Stimulated activated effector memory CD8-positive, alpha-beta T cell treated with anti-CD3 and anti-CD28 coated beads, Interleukin-12 subunit alpha, Interleukin-12 subunit beta, amount 100 ng/mL, for 72 hours (primary cell): ENCODE data around the gene ALG1.
"Not testable (repeated sequence)": the region's sequence is repeated elsewhere in the genome, so short reads cannot be mapped to it uniquely, and the experiment has no call there.

Experiments
- ATAC-seq: fragments of 150-1000 bp; cut with Tn5 transposase; 2 replicates; pipeline ENCODE4 v1.10.0; 2021
- DNase-seq, 2 donors: peaks; one replicate each; pipeline ENCODE4 v3.0.0; 2021 to 2022; ENCODE audit warnings: low spot score in 2 of 2
- H3K27ac Mint-ChIP-seq: one replicate; pipeline ENCODE4 v1.8.0; 2022; ENCODE audit warnings: mild to moderate bottlenecking, mixed read lengths
- H3K36me3 Mint-ChIP-seq: one replicate; pipeline ENCODE4 v1.8.0; 2022; ENCODE audit warnings: mild to moderate bottlenecking, mixed read lengths
- H3K4me1 Mint-ChIP-seq: one replicate; pipeline ENCODE4 v1.8.0; 2022; ENCODE audit warnings: mixed read lengths
- H3K4me3 Mint-ChIP-seq: one replicate; pipeline ENCODE4 v1.8.0; 2022; ENCODE audit warnings: mild to moderate bottlenecking, mixed read lengths
- H3K9me3 Mint-ChIP-seq: one replicate; pipeline ENCODE4 v1.8.0; 2022; ENCODE audit warnings: mixed read lengths

ALG1 gene

GRCh38 chr16:5080461-5080860 lies 8.8 kb downstream of the ALG1 start:
- peaks cover 82% of the 10 kb centered on the region for H3K36me3 Mint-ChIP-seq
- not testable (repeated sequence) for H3K4me3 Mint-ChIP-seq, DNase-seq, H3K9me3 Mint-ChIP-seq, H3K27ac Mint-ChIP-seq, ATAC-seq, H3K4me1 Mint-ChIP-seq

DNA sequence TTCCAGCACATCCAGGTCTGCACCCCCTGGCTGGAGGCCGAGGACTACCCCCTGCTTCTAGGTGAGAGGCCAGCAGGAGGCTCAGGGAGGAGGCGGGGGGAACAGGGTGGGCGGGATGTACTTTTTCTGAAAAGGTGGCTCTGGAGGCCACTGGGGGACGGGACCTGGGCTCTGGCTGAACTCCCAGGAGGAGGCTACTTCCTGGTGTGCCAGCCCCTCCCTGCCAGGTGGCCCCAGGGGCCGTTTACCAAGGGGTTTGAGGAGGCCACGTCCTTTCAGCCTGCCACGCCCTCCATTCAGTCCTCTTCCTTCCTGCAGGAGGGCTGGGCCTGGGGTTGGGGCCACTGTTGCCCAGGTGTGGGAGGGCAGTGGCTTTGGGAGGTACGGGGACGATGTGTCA lies 9.4 kb downstream of the ALG1 start:
- H3K36me3 Mint-ChIP-seq = peaks cover 80% of the 10 kb centered on the region
- not testable (repeated sequence) for H3K4me1 Mint-ChIP-seq, ATAC-seq, H3K9me3 Mint-ChIP-seq, H3K4me3 Mint-ChIP-seq, H3K27ac Mint-ChIP-seq, DNase-seq

DNA sequence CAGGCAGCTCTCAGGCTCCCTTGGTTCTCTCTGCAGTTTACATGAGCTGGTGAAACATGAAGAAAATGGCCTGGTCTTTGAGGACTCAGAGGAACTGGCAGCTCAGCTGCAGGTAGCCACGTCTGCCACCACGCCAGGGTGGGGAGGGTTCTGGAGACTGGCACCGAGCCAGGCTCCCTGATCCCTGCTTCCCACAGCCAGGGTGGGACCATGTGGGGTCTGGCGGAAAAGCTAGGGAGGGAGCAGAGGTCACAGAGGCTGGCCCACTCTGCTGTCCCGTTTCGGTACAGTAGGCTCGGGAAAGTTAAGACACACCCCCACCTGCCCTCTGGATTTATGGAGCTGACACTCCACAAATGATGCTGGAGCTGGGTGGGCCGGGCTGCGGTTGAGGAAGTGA lies 12.0 kb downstream of the ALG1 start:
- ATAC-seq, DNase-seq, H3K4me3 Mint-ChIP-seq, H3K4me1 Mint-ChIP-seq, H3K9me3 Mint-ChIP-seq: not testable (repeated sequence)
- Mint-ChIP-seq H3K36me3 (peaks cover 81% of the 10 kb centered on the region), H3K27ac (peak overlapping the region; percentile 29)

- not testable (repeated sequence) for H3K4me3 Mint-ChIP-seq, DNase-seq, ATAC-seq, H3K9me3 Mint-ChIP-seq, H3K4me1 Mint-ChIP-seq
- Mint-ChIP-seq H3K36me3 (peaks cover 79% of the 10 kb centered on the region), H3K27ac (peak overlapping the region; percentile 29)
Measured at GRCh38 chr16:5084099-5084731, 12.6 kb downstream of the ALG1 start.

DNA sequence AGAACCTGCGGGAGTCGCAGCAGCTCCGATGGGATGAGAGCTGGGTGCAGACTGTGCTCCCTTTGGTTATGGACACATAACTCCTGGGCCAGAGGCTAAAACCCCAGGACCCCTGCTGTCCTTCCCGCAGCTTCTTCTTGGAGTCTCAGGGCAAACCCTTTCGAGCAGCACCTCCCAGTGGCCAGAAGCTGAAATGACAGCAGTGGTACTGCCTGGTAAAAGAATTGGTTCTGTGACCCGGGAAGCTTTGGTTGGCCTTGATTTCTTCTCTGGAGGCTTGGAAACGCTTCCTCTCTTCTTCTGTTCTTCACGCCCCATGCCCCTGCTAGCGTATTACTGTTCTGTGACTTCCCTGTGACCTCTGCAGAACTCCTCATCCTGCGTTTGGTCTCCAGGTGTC lies 13.2 kb downstream of the ALG1 start:
- not testable (repeated sequence) for ATAC-seq, H3K9me3 Mint-ChIP-seq, H3K27ac Mint-ChIP-seq, H3K4me3 Mint-ChIP-seq, H3K4me1 Mint-ChIP-seq
- peaks cover 73% of the 10 kb centered on the region for H3K36me3 Mint-ChIP-seq
- DNase-seq = peak; percentile 21 to 79

DNA sequence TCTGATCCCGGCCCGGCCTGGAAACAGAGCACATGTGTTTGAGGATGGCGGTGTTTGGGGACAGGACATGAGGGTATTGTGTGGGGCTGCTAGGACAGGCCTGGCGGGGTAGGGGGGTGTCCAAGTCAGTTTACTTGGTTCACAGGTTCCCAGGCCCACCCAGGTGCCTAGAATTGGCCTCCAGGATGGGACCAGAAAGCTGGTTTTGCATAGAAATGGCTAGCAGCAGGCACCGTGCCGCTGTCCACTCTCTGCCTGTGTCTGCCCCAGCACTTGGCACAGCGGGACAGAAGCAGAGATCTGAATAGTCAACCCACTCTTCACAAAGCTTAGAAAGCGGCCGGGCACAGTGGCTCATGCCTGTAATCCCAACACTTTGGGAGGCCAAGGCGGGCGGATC lies 14.1 kb downstream of the ALG1 start:
- DNase-seq, ATAC-seq: not testable (repeated sequence)
- peaks cover 69% of the 10 kb centered on the region for H3K36me3 Mint-ChIP-seq

DNA sequence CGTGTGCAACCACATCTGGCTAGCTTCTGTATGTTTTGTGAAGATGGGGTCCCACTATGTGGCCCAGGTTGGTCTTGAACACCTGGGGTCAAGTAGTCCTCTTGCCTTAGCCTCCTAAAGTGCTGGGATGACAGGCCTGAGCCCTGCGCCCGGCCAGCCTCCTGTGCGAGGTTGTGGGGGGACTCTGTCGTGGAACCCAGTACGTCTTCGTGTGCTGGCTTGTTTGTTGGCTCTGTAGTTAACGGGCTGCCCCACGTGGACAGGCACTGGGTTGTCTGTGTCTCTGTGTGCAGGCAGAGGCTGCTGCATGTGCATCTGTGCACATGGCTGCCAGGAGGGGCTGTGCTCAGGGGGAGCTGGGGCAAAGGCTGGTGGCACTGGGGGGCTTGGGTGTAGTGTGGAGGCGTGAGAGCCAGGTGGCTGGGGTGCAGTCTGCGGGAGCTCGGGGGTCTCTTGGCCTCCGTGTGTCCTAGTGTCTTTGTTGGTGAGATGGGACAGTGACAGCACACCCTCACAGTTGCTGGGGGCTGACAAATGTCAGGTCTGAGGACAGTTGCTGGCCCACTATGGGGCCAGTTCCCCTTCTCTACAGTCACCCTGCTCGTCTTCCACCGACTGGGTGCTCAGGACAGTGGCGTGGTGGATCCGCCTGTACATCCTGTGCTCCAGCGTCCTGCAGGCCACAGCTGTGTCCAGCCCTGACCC lies 16.6 kb downstream of the ALG1 start:
- ATAC-seq, DNase-seq, H3K9me3 Mint-ChIP-seq, H3K27ac Mint-ChIP-seq, H3K4me3 Mint-ChIP-seq: not testable (repeated sequence)
- Mint-ChIP-seq H3K36me3 (peaks cover 64% of the 10 kb centered on the region), H3K4me1 (peaks cover 13% of the 10 kb centered on the region)

More for the DNA sequence above, 14.1 kb downstream of the ALG1 start:
- not testable (repeated sequence) for H3K9me3 Mint-ChIP-seq, H3K27ac Mint-ChIP-seq, H3K4me3 Mint-ChIP-seq, H3K4me1 Mint-ChIP-seq

- Mint-ChIP-seq H3K36me3 (peaks cover 64% of the 10 kb centered on the region), H3K4me1 (peaks cover 17% of the 10 kb centered on the region)
- ATAC-seq, H3K4me3 Mint-ChIP-seq, H3K9me3 Mint-ChIP-seq, DNase-seq, H3K27ac Mint-ChIP-seq: not testable (repeated sequence)
Measured at GRCh38 chr16:5088936-5089335, 17.3 kb downstream of the ALG1 start.

DNA sequence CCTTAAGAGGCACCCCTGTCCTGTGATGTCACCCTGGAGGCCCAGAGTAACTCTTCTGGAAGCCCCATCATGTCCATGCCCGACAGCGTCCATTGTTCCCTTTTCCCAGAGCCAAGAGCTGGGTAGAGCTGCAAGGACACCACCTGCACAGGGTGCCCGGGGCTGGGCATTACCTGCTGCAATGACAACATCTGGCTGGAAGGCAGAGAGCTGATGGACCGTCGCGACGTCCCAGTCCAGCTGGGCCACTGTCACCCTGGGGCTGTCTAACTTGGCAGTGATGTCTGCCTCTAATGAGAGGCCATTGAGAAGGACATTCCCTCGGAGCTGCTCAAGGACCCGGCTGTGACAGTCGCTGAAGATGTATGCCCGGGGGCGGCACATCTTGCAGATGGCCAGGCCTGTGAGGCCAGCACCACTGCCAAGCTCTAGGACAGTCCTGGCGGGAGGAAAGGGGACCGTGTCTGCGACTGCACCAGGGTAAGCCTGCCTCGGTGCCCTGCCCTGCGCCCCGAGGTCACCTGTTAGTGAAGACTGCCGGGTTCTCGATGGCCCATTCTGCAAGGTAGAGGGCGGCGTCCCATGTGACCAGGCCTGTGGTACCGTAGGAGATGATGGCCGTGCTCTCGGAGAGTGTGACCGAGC lies 18.4 kb downstream of the ALG1 start:
- not testable (repeated sequence) for ATAC-seq, H3K27ac Mint-ChIP-seq, H3K9me3 Mint-ChIP-seq, DNase-seq, H3K4me3 Mint-ChIP-seq
- Mint-ChIP-seq H3K36me3 (peaks cover 55% of the 10 kb centered on the region), H3K4me1 (peaks cover 13% of the 10 kb centered on the region)

GRCh38 chr16:5090592-5090991 lies 18.9 kb downstream of the ALG1 start:
- H3K4me3 Mint-ChIP-seq, H3K27ac Mint-ChIP-seq, DNase-seq, H3K9me3 Mint-ChIP-seq, ATAC-seq: not testable (repeated sequence)
- H3K4me1 Mint-ChIP-seq = peaks cover 13% of the 10 kb centered on the region
- H3K36me3 Mint-ChIP-seq = peaks cover 50% of the 10 kb centered on the region

DNA sequence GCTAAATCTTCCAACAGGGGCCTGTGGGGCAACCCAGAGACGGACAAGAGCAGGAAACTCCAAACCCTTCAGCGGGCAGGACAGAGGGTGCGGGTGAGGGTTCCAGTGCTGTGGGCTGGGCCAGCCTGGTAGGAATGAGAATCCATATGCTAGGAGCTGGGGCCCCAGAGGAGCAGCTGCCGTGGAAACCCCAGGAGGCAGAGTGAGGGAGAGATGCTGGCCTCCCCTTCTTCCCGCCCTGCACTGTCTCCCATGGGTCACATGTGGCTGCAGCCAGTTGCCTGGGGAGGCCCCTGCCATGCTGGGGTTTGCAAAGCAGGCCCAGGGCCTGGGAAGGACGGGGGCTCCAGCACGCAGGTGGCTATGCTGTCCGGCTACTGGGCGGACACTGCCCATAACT lies 21.4 kb downstream of the ALG1 start:
- H3K9me3 Mint-ChIP-seq, H3K4me3 Mint-ChIP-seq, DNase-seq, ATAC-seq, H3K27ac Mint-ChIP-seq: not testable (repeated sequence)
- peaks cover 27% of the 10 kb centered on the region for H3K4me1 Mint-ChIP-seq
- H3K36me3 Mint-ChIP-seq = peaks cover 28% of the 10 kb centered on the region

- not testable (repeated sequence) for ATAC-seq
Measured at GRCh38 chr16:5093746-5094145, 22.1 kb downstream of the ALG1 start.

DNA sequence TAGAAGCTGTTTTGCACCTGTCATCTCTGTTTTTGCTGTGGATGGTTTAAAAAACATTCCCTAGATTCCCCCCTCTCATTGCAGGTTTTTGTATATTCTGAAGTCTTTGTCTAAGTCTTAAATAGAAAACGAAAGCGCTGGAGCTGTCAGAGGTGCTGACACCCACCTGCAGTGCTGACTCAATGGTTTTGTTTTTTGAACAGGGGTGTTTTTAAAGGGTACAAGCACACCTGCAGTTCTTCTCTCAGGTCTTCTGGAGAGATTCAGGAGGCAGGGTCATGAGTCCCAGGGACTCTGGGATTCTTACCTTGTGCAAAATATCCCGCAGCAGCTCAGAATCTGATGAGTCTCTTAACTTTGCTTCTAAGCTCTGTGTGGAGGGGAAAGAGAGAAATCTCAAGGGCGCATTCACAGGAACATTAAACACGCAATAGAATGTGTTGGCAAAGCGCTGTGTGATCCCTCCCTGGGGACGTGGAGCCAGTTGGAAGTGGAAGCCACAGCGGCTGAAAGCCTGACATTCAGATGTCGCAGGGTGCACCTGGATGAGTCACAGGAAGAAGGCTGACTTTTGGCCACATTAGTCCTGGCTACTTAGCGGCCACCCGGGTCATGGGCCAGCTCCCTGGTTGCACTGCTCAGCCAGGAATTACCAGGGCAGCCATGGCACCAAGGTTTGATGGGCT lies 23.6 kb downstream of the ALG1 start:
- not testable (repeated sequence) for ATAC-seq, H3K27ac Mint-ChIP-seq, H3K4me3 Mint-ChIP-seq, H3K9me3 Mint-ChIP-seq, DNase-seq
- H3K4me1 Mint-ChIP-seq = peaks cover 27% of the 10 kb centered on the region
- H3K36me3 Mint-ChIP-seq = peaks cover 25% of the 10 kb centered on the region

More at GRCh38 chr16:5093746-5094145, 22.1 kb downstream of the ALG1 start:
- not testable (repeated sequence) for H3K9me3 Mint-ChIP-seq, DNase-seq, H3K27ac Mint-ChIP-seq, H3K4me3 Mint-ChIP-seq
- Mint-ChIP-seq H3K4me1 (peaks cover 27% of the 10 kb centered on the region), H3K36me3 (peaks cover 25% of the 10 kb centered on the region)

DNA sequence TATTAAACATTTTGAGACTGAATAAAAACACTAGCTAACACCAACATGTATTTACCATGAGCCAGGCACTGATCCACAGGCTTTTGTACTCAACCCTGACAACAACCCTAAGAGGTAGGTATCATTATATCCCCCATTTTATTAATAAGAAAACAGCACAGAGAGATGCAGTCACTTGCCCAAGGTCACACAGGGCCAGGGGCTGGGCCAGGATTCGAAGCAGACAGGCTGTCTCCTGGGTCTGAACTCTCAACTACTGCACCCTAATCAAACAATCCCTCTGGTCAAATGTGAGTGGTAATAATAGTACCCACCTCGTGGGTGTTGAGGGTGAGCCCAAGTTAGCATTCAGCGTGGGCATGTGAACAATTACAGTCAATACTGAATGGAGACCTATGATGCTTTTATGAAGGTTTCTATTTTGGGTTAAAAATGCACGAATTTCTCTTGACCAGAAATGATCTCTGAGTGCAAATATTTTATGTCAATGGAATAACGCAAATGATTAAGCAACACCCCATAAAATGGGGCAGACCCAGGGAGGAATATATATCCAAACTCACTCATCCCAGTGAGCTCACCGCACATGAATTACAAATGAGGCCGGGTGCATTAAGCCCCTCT lies 24.9 kb downstream of the ALG1 start:
- peaks cover 16% of the 10 kb centered on the region for H3K36me3 Mint-ChIP-seq
- H3K27ac Mint-ChIP-seq = peak overlapping the region; percentile 83
- ATAC-seq, DNase-seq, H3K9me3 Mint-ChIP-seq: not testable (repeated sequence)
- H3K4me1 Mint-ChIP-seq = peaks cover 27% of the 10 kb centered on the region
- peak overlapping the region; percentile 83 for H3K4me3 Mint-ChIP-seq

GRCh38 chr16:5097061-5097469 lies 25.4 kb downstream of the ALG1 start:
- peaks cover 15% of the 10 kb centered on the region for H3K36me3 Mint-ChIP-seq
- peak in 1 of 2 donors; percentile 22 for DNase-seq
- H3K4me3 Mint-ChIP-seq = peak overlapping the region; percentile 83
- H3K9me3 Mint-ChIP-seq, ATAC-seq: not testable (repeated sequence)
- peak overlapping the region; percentile 83 for H3K27ac Mint-ChIP-seq
- peaks cover 24% of the 10 kb centered on the region for H3K4me1 Mint-ChIP-seq
